22Rv1 (cell line): ENCODE data around the gene HABP2.

Experiments used
- H3K27ac ChIP-seq: fragments of 450-650 bp; 2 replicates; pipeline ENCODE4 v1.5.1; 2017
- CTCF ChIP-seq: fragments of 450-650 bp; IDR thresholded peaks from 2 replicates; pipeline ENCODE4 v1.5.1; 2017; ENCODE audit warnings: mild to moderate bottlenecking
- ZFX ChIP-seq: fragments of 450-650 bp; IDR thresholded peaks from 2 replicates; pipeline ENCODE4 v1.6.1; 2017; ENCODE audit warnings: antibody characterized with exemption, borderline replicate concordance

The HABP2 gene

DNA sequence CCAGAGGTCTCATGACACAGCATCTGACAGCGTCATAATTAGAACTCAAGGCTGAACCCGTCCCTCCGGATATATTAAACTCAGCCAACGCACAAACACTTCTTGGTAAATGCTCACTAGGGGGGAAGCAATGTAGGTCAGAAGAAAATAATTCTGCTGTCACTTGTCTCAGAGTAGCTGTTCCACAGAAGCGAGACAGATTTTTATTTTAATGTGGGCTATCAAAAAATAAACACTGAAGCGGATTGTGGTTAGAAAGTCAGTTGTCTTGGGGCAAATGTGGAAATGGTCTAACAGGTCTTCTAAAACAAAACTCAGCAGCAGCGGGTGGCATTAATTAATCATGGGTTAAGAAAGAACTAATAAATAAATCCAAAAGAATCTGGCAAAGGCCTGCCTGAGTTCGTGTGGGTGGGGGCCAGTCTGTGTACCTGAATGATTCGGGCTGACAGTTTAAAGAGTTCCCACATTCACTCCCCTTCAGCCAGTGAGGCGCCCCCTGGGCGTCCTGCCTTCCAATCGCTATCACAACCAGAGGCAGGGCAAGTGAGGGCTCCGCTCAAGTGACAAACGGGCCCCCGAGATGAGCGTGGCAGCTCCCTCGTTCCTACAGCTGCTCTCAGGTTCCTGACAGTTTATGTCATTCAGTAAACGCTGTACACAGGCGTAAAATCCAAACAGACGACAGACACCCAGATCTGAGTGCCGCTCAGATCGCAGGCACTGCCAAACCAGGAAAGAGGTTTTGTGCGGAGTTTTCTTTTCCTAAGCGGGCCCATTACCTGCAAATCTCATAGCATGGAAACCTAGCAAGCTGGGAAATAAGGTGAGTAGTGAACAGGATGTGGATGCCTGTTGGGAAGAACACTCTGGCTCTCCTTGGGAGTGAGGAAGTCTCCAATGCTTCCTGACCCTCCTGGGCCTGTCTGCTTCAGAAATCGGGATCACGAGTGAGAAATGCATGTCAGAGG lies 58.1 kb downstream of the HABP2 start:
- TF ChIP-seq ZFX (no peak), CTCF (no peak)
- H3K27ac ChIP-seq = no peak overlapping the region

GRCh38 chr10:113612154-113612553 lies 59.3 kb downstream of the HABP2 start:
- H3K27ac ChIP-seq = no peak overlapping the region
- TF ChIP-seq CTCF = no peak
- TF ChIP-seq ZFX = no peak

GRCh38 chr10:113613427-113613826 lies 60.6 kb downstream of the HABP2 start:
- TF ChIP-seq CTCF (no peak), ZFX (no peak)
- H3K27ac ChIP-seq = no peak overlapping the region

GRCh38 chr10:113613977-113614690 lies 61.3 kb downstream of the HABP2 start:
- TF ChIP-seq ZFX (no peak), CTCF (no peak)
- no peak overlapping the region for H3K27ac ChIP-seq

DNA sequence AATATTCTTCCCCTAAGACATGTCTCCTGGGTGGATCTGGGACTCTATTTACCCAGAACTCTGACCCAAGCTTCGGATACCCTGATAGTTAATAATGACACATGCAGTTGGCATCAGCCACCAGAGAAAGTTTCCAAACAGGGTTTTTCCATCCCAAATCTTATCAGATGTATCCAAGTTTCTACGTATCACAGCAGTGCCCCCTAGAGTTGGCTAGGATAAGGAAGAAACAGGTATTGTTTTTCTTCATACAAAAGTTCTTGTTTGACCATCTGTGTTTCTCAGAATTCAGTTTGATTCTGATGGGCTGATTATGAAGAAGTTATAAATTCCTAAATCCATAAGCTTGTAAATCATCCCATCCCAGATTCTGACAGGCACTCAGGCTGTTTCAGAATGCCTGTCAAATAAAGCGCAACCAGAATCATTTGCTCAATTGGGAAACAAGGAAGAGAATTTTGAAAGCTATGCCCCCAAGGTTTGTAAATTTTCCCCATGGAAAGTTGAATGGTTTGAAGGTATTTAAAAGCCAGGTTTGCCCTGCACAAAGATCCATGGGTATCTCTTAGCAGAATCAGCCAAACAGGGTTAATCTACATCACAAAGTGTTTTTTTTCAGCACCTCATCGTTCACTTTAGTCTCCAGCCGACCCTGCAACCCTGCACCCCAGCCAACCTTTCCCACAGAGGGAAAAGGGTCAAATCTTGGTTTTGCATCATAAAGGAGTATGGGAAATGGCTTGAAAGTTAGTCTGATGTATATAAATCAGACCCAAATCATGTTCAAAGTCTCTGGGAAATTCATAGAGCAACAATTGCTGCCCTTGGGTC lies 63.6 kb downstream of the HABP2 start:
- no peak overlapping the region for H3K27ac ChIP-seq
- peak; percentile 75 for TF ChIP-seq CTCF
- no peak for TF ChIP-seq ZFX

GRCh38 chr10:113617086-113617485 lies 64.2 kb downstream of the HABP2 start:
- no peak overlapping the region for H3K27ac ChIP-seq
- TF ChIP-seq CTCF (no peak), ZFX (no peak)
